ENCODE measurements around the gene CENPQ. TPM values are rescaled to one million over a fixed set of nuclear protein-coding genes. Genes with fewer than 3 reads are reported as not detected.

The CENPQ gene
- total RNA-seq, 2 experiments from 2014 or later, result 14.6 to 17.5 TPM

- no peaks in the 10 kb centered on the region for H3K9me3 Mint-ChIP-seq
- peaks cover 5% of the 10 kb centered on the region for H3K27me3 Mint-ChIP-seq
- POLR2A ChIA-PET, result no interaction called here
- ATAC-seq (no peak), DNase-seq (no peak)
- no peak for TF ChIP-seq CTCF (IDR thresholded peaks at IDR 0.05)
- CTCF ChIA-PET, result interaction anchor here (2.7 kb wide), 1 partner anchor 12 kb away, joined by 13 read pairs; no protein-coding TSS in a partner anchor
- H3K36me3 Mint-ChIP-seq (ENCODE audit: low read depth), result no peaks in the 10 kb centered on the region
- H3K4me3 Mint-ChIP-seq, result no peak overlapping the region
- H3K4me1 Mint-ChIP-seq (ENCODE audit: low read depth), result no peaks in the 10 kb centered on the region
- no peak overlapping the region for H3K27ac Mint-ChIP-seq
- intact Hi-C loops (cut with micrococcal nuclease), result no loop called here
Observed at GRCh38 chr6:49519660-49520059, 56.5 kb downstream of the CENPQ start.

- POLR2A ChIA-PET, result no interaction called here
- H3K27ac Mint-ChIP-seq, result no peak overlapping the region
- TF ChIP-seq CTCF (IDR thresholded peaks at IDR 0.05), result no peak
- peaks cover 2% of the 10 kb centered on the region for H3K27me3 Mint-ChIP-seq
- DNase-seq, result no peak
- ATAC-seq, result no peak
- no peaks in the 10 kb centered on the region for H3K36me3 Mint-ChIP-seq (ENCODE audit: low read depth)
- H3K4me1 Mint-ChIP-seq (ENCODE audit: low read depth), result no peaks in the 10 kb centered on the region
- H3K9me3 Mint-ChIP-seq, result no peaks in the 10 kb centered on the region
- no peak overlapping the region for H3K4me3 Mint-ChIP-seq
- CTCF ChIA-PET, result interaction anchor here (1.2 kb wide), 1 partner anchor 36 kb away, joined by 3 read pairs; no protein-coding TSS in a partner anchor
- intact Hi-C loops (cut with micrococcal nuclease), result no loop called here
Observed at GRCh38 chr6:49522710-49523593, 59.8 kb downstream of the CENPQ start.

- Mint-ChIP-seq H3K4me1 (ENCODE audit: low read depth) (no peaks in the 10 kb centered on the region), H3K4me3 (no peak overlapping the region), H3K27me3 (peaks cover 4% of the 10 kb centered on the region), H3K27ac (no peak overlapping the region), H3K36me3 (ENCODE audit: low read depth) (no peaks in the 10 kb centered on the region), H3K9me3 (no peaks in the 10 kb centered on the region)
- ChIA-PET CTCF (interaction anchor here (0.9 to 1.2 kb wide), 3 partner anchors 35 to 325 kb away, joined by 3 to 4 read pairs (median 3); no protein-coding TSS in a partner anchor), POLR2A (no interaction called here)
- intact Hi-C loops (cut with micrococcal nuclease), result no loop called here
- TF ChIP-seq CTCF (IDR thresholded peaks at IDR 0.05), result no peak
- no peak for ATAC-seq
- no peak for DNase-seq
Observed at GRCh38 chr6:49523901-49524300, 60.7 kb downstream of the CENPQ start.

- Mint-ChIP-seq H3K27ac (no peak overlapping the region), H3K27me3 (peaks cover 5% of the 10 kb centered on the region), H3K4me3 (no peak overlapping the region), H3K9me3 (no peaks in the 10 kb centered on the region), H3K36me3 (ENCODE audit: low read depth) (no peaks in the 10 kb centered on the region), H3K4me1 (ENCODE audit: low read depth) (no peaks in the 10 kb centered on the region)
- ATAC-seq, result no peak
- intact Hi-C loops (cut with micrococcal nuclease), result no loop called here
- DNase-seq, result no peak
- POLR2A ChIA-PET, result no interaction called here
- CTCF ChIA-PET, result interaction anchor here (0.9 to 1.2 kb wide), 2 partner anchors 82 to 324 kb away, joined by 3 to 4 read pairs; no protein-coding TSS in a partner anchor
- no peak for TF ChIP-seq CTCF (IDR thresholded peaks at IDR 0.05)
Observed at GRCh38 chr6:49524541-49524940, 61.4 kb downstream of the CENPQ start.

GRCh38 chr6:49526598-49526997 is 63.4 kb downstream of the CENPQ start:
- Mint-ChIP-seq H3K4me1 (ENCODE audit: low read depth) (no peaks in the 10 kb centered on the region), H3K9me3 (no peaks in the 10 kb centered on the region), H3K27me3 (peaks cover 5% of the 10 kb centered on the region), H3K27ac (no peak overlapping the region), H3K36me3 (ENCODE audit: low read depth) (no peaks in the 10 kb centered on the region), H3K4me3 (no peak overlapping the region)
- ChIA-PET CTCF (no interaction called here), POLR2A (no interaction called here)
- ATAC-seq (no peak), DNase-seq (no peak)
- no peak for TF ChIP-seq CTCF (IDR thresholded peaks at IDR 0.05)
- intact Hi-C loops (cut with micrococcal nuclease), result no loop called here
